ENCODE measurements around the gene MRPL36.
"Not testable (repeated sequence)": the region's sequence is repeated elsewhere in the genome, so short reads cannot be mapped to it uniquely, and the experiment has no call there.

The MRPL36 gene

GRCh38 chr5:1796371-1797102 is 3.1 kb downstream of the MRPL36 start:
- DNase-seq (ENCODE audit: low spot score): no peak

GRCh38 chr5:1795931-1796330 is 3.7 kb downstream of the MRPL36 start:
- no peak for DNase-seq (ENCODE audit: low spot score)

GRCh38 chr5:1795506-1795905 is 4.1 kb downstream of the MRPL36 start:
- DNase-seq (ENCODE audit: low spot score): no peak

GRCh38 chr5:1794901-1795290 is 4.7 kb downstream of the MRPL36 start:
- no peak for DNase-seq (ENCODE audit: low spot score)

- no peak for DNase-seq (ENCODE audit: low spot score)
Observed at GRCh38 chr5:1793966-1794900, 5.4 kb downstream of the MRPL36 start.

GRCh38 chr5:1793301-1793740 is 6.3 kb downstream of the MRPL36 start:
- DNase-seq (ENCODE audit: low spot score): no peak

- no peak for DNase-seq (ENCODE audit: low spot score)
Observed at GRCh38 chr5:1792842-1793266, 6.8 kb downstream of the MRPL36 start.

- no peak for DNase-seq (ENCODE audit: low spot score)
Observed at GRCh38 chr5:1791176-1791575, 8.5 kb downstream of the MRPL36 start.

GRCh38 chr5:1789834-1790471 is 9.7 kb downstream of the MRPL36 start:
- DNase-seq (ENCODE audit: low spot score): no peak

GRCh38 chr5:1789438-1789833 is 10.2 kb downstream of the MRPL36 start:
- DNase-seq (ENCODE audit: low spot score): not testable (repeated sequence)

- no peak for DNase-seq (ENCODE audit: low spot score)
Observed at GRCh38 chr5:1788828-1789227, 10.8 kb downstream of the MRPL36 start.

- no peak for DNase-seq (ENCODE audit: low spot score)
Observed at GRCh38 chr5:1788200-1788599, 11.4 kb downstream of the MRPL36 start.

- no peak for DNase-seq (ENCODE audit: low spot score)
Observed at GRCh38 chr5:1787472-1788047, 12.1 kb downstream of the MRPL36 start.

- DNase-seq (ENCODE audit: low spot score): no peak
Observed at GRCh38 chr5:1786621-1787471, 12.8 kb downstream of the MRPL36 start.

- no peak for DNase-seq (ENCODE audit: low spot score)
Observed at GRCh38 chr5:1785984-1786383, 13.7 kb downstream of the MRPL36 start.

- no peak for DNase-seq (ENCODE audit: low spot score)
Observed at GRCh38 chr5:1785062-1785461, 14.6 kb downstream of the MRPL36 start.

GRCh38 chr5:1784197-1785050 is 15.2 kb downstream of the MRPL36 start:
- DNase-seq (ENCODE audit: low spot score): no peak

- no peak for DNase-seq (ENCODE audit: low spot score)
Observed at GRCh38 chr5:1783216-1783554, 16.5 kb downstream of the MRPL36 start.

- DNase-seq (ENCODE audit: low spot score): no peak
Observed at GRCh38 chr5:1782385-1783215, 17.0 kb downstream of the MRPL36 start.
